Dermis blood vessel endothelial cell (primary cell): ENCODE data around the gene SGCA. TPM values are rescaled to one million over a fixed set of nuclear protein-coding genes. Genes with fewer than 3 reads are reported as not detected.

Experiments used
- DNase-seq: peaks from one replicate; pipeline ENCODE4 v3.0.0; 2010
- total RNA-seq: library from RNA; depleted of rRNA; stranded (reverse); fragments of >200 nt; gene quantifications from 2 replicates; pipeline ENCODE4 v1.2.3, GENCODE V29; 2014

The SGCA gene
- total RNA-seq, 1 donor from 2014 or later: not detected

GRCh38 chr17:50183421-50183994 lies 17.7 kb downstream of the SGCA start:
- DNase-seq: no peak

- no peak for DNase-seq
Observed at GRCh38 chr17:50184064-50184463, 18.3 kb downstream of the SGCA start.

- DNase-seq: no peak
Observed at GRCh38 chr17:50184611-50185398, 19.0 kb downstream of the SGCA start.

GRCh38 chr17:50185631-50186471 lies 20.0 kb downstream of the SGCA start:
- no peak for DNase-seq

- no peak for DNase-seq
Observed at GRCh38 chr17:50186661-50187393, 21.0 kb downstream of the SGCA start.

GRCh38 chr17:50187394-50187725 lies 21.6 kb downstream of the SGCA start:
- no peak for DNase-seq

GRCh38 chr17:50187751-50188530 lies 22.1 kb downstream of the SGCA start:
- no peak for DNase-seq

- DNase-seq: no peak
Observed at GRCh38 chr17:50188531-50188920, 22.7 kb downstream of the SGCA start.

GRCh38 chr17:50188921-50189549 lies 23.2 kb downstream of the SGCA start:
- no peak for DNase-seq

GRCh38 chr17:50189550-50190292 lies 23.9 kb downstream of the SGCA start:
- DNase-seq: no peak

- DNase-seq: no peak
Observed at GRCh38 chr17:50190293-50190602, 24.4 kb downstream of the SGCA start.

GRCh38 chr17:50190603-50191358 lies 25.0 kb downstream of the SGCA start:
- DNase-seq: no peak

- no peak for DNase-seq
Observed at GRCh38 chr17:50191359-50192143, 25.7 kb downstream of the SGCA start.

GRCh38 chr17:50192144-50192617 lies 26.4 kb downstream of the SGCA start:
- no peak for DNase-seq

- DNase-seq: no peak
Observed at GRCh38 chr17:50192618-50193291, 26.9 kb downstream of the SGCA start.

- no peak for DNase-seq
Observed at GRCh38 chr17:50194140-50194933, 28.5 kb downstream of the SGCA start.

- no peak for DNase-seq
Observed at GRCh38 chr17:50194934-50195865, 29.4 kb downstream of the SGCA start.
